WTC11 (cell line): ENCODE results near the gene SLC24A3. TPM values are rescaled to one million over a fixed set of nuclear protein-coding genes. Genes with fewer than 3 reads are reported as not detected.

ENCODE experiments used
- ATAC-seq: fragments of 200-7000 bp; cut with Tn5 transposase; 2 replicates; pipeline ENCODE4 v1.10.0; 2021; ENCODE audit warnings: mild to moderate bottlenecking, moderate library complexity
- CTCF ChIA-PET: fragments of 300-600 bp; sonication (Branson Sonifier 250); formaldehyde crosslinking; loops from one replicate; lab custom pipeline; 2021; ENCODE audit warnings: antibody characterized with exemption; lab: Charles Lee
- POLR2A ChIA-PET: fragments of 350-600 bp; sonication (Branson Sonifier 250); formaldehyde crosslinking; loops from one replicate; lab custom pipeline; 2021; ENCODE audit warnings: antibody characterized with exemption; lab: Charles Lee
- DNase-seq: peaks from one replicate; pipeline ENCODE4 v3.0.0; 2021; ENCODE audit warnings: low spot score
- H3K27ac Mint-ChIP-seq: 2 replicates; pipeline ENCODE4 v1.8.0; 2021; ENCODE audit warnings: mixed read lengths
- H3K27me3 Mint-ChIP-seq: 2 replicates; pipeline ENCODE4 v1.8.0; 2021; ENCODE audit warnings: low read depth, mild to moderate bottlenecking, moderate library complexity, mixed read lengths
- H3K36me3 Mint-ChIP-seq: 2 replicates; pipeline ENCODE4 v1.8.0; 2021; ENCODE audit warnings: mixed read lengths
- H3K4me1 Mint-ChIP-seq: 2 replicates; pipeline ENCODE4 v1.8.0; 2022; ENCODE audit warnings: mixed read lengths
- H3K4me3 Mint-ChIP-seq: 2 replicates; pipeline ENCODE4 v1.8.0; 2021; ENCODE audit warnings: mild to moderate bottlenecking, moderate library complexity, mixed read lengths
- H3K9me3 Mint-ChIP-seq: 2 replicates; pipeline ENCODE4 v1.8.0; 2021; ENCODE audit warnings: mixed read lengths
- CREM ChIP-seq: sonication (generic); formaldehyde crosslinking; IDR thresholded peaks from 2 replicates; pipeline ENCODE4 v1.8.1; 2022; ENCODE audit warnings: mild to moderate bottlenecking, missing genetic modification reagents, moderate library complexity
- EMX1 ChIP-seq: fragments of 250-450 bp; sonication (Bioruptor Pico); IDR thresholded peaks from 2 replicates; pipeline ENCODE4 v1.8.0; 2021; ENCODE audit warnings: mild to moderate bottlenecking
- FOXJ3 ChIP-seq: sonication (generic); formaldehyde crosslinking; IDR thresholded peaks from 2 replicates; pipeline ENCODE4 v1.9.0; 2021; ENCODE audit warnings: missing genetic modification reagents, mild to moderate bottlenecking, borderline replicate concordance
- FOXP1 ChIP-seq: sonication (generic); formaldehyde crosslinking; IDR thresholded peaks from 2 replicates; pipeline ENCODE4 v1.8.0; 2022; ENCODE audit warnings: missing genetic modification reagents, mild to moderate bottlenecking, moderate library complexity, borderline replicate concordance
- GABPB1 ChIP-seq: sonication (generic); formaldehyde crosslinking; IDR thresholded peaks from 2 replicates; pipeline ENCODE4 v1.8.1; 2023; ENCODE audit warnings: mild to moderate bottlenecking, missing genetic modification reagents
- KAT7 ChIP-seq: sonication (generic); formaldehyde crosslinking; IDR thresholded peaks from 2 replicates; pipeline ENCODE4 v1.8.1; 2023; ENCODE audit warnings: missing genetic modification reagents, mild to moderate bottlenecking, borderline replicate concordance
- MYBL2 ChIP-seq: sonication (generic); formaldehyde crosslinking; IDR thresholded peaks from 2 replicates; pipeline ENCODE4 v1.8.1; 2023; ENCODE audit warnings: mild to moderate bottlenecking, moderate library complexity, missing genetic modification reagents
- NFYB ChIP-seq: sonication (generic); formaldehyde crosslinking; conservative IDR thresholded peaks from 2 replicates; pipeline ENCODE4 v1.8.0; 2022; ENCODE audit warnings: low read depth, missing genetic modification reagents
- NR3C1 ChIP-seq: sonication (generic); formaldehyde crosslinking; conservative IDR thresholded peaks from 2 replicates; pipeline ENCODE4 v1.8.1; 2023; ENCODE audit warnings: low read depth, mild to moderate bottlenecking, missing genetic modification reagents
- TCF7 ChIP-seq: sonication (generic); formaldehyde crosslinking; IDR thresholded peaks from 2 replicates; pipeline ENCODE4 v1.8.0; 2022; ENCODE audit warnings: mild to moderate bottlenecking, low read depth, missing genetic modification reagents, moderate library complexity
- ZNF263 ChIP-seq: sonication (generic); formaldehyde crosslinking; IDR thresholded peaks from 2 replicates; pipeline ENCODE4 v1.8.1; 2022; ENCODE audit warnings: low read depth, mild to moderate bottlenecking, moderate library complexity, missing genetic modification reagents
- ZNF416 ChIP-seq: fragments of 250-450 bp; sonication (Bioruptor Pico); IDR thresholded peaks from 2 replicates; pipeline ENCODE4 v1.9.0; 2021; ENCODE audit warnings: mild to moderate bottlenecking, inconsistent platforms
- ZNF423 ChIP-seq: fragments of 250-450 bp; sonication (Bioruptor Pico); IDR thresholded peaks from 2 replicates; pipeline ENCODE4 v2.1.2; 2022; ENCODE audit warnings: mild to moderate bottlenecking, moderate library complexity
- total RNA-seq: library from RNA; stranded (reverse); gene quantifications from 3 replicates; pipeline ENCODE4 v1.2.3, GENCODE V29; 2021
- TF ChIP-seq, protein P1 (sequence below): sonication (generic); formaldehyde crosslinking; IDR thresholded peaks from 2 replicates; pipeline ENCODE4 v1.8.1; 2023; ENCODE audit warnings: mild to moderate bottlenecking, missing genetic modification reagents, moderate library complexity
- TF ChIP-seq, protein P2 (sequence below): sonication (generic); formaldehyde crosslinking; IDR thresholded peaks from 2 replicates; pipeline ENCODE4 v1.8.1; 2023; ENCODE audit warnings: mild to moderate bottlenecking, missing genetic modification reagents, moderate library complexity
- TF ChIP-seq, protein P3 (sequence below): sonication (generic); formaldehyde crosslinking; IDR thresholded peaks from 2 replicates; pipeline ENCODE4 v1.8.0; 2022; ENCODE audit warnings: mild to moderate bottlenecking, missing genetic modification reagents
- TF ChIP-seq, protein P4 (sequence below): sonication (generic); formaldehyde crosslinking; IDR thresholded peaks from 2 replicates; pipeline ENCODE4 v1.8.0; 2023; ENCODE audit warnings: mild to moderate bottlenecking, missing genetic modification reagents
- TF ChIP-seq, protein P5 (sequence below): sonication (generic); formaldehyde crosslinking; IDR thresholded peaks from 2 replicates; pipeline ENCODE4 v1.8.1; 2023; ENCODE audit warnings: mild to moderate bottlenecking, moderate library complexity, missing genetic modification reagents
- TF ChIP-seq, protein P6 (sequence below): sonication (generic); formaldehyde crosslinking; IDR thresholded peaks from 2 replicates; pipeline ENCODE4 v1.8.1; 2022; ENCODE audit warnings: missing genetic modification reagents, borderline replicate concordance
- TF ChIP-seq, protein P7 (sequence below): fragments of 250-450 bp; sonication (Bioruptor Pico); IDR thresholded peaks from 2 replicates; pipeline ENCODE4 v1.9.0; 2021; ENCODE audit warnings: moderate library complexity, mild to moderate bottlenecking, inconsistent platforms, borderline replicate concordance

Gene SLC24A3
- total RNA-seq, 1 experiment from 2014 or later: 5.7 TPM

DNA sequence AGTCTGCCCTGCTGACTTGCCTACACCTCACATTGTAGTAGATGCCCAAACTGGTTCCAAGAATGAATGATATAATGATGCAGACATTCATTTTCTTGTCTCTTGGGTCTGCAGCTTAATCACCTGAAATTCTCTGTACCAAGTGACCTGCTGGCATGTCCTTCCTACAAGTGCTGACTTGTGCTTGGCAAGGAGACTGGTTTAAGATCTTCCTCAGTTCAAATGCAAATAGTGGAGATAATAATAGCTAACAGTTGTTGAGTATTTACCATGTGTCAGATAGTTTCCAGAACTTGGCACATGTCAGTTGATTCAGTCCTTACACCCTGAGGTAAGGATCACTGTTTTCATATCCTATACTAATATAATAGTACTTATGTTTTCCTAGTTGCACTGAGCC is 223.4 kb downstream of the SLC24A3 start:
- CTCF ChIA-PET: no interaction called here

DNA sequence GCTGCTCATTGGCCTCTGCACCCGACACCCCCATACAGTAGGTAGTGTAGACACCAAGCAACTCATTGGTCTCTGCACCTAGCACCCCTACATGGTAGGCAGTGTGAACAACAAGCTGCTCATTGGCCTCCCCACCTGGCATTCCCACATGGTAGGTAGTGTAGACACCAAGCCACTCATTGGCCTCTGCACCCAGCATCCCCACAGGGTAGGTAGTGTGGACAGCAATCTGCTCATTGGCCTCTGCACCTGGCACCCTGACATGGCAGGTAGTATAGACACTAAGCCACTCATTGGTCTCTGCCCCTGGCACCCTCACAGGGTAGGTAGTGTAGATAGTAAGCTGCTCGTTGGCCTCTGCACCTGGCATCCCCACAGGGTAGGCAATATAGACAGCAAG is 226.0 kb downstream of the SLC24A3 start:
- DNase-seq: no peak
- ChIA-PET POLR2A (no interaction called here), CTCF (no interaction called here)
- no peak for TF ChIP-seq ZNF416 (CRISPR knock-in tag)
- TF ChIP-seq, protein P1, sequence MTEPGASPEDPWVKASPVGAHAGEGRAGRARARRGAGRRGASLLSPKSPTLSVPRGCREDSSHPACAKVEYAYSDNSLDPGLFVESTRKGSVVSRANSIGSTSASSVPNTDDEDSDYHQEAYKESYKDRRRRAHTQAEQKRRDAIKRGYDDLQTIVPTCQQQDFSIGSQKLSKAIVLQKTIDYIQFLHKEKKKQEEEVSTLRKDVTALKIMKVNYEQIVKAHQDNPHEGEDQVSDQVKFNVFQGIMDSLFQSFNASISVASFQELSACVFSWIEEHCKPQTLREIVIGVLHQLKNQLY (CRISPR knock-in tag): no peak
- no peak for TF ChIP-seq FOXJ3 (CRISPR knock-in tag)
- no peak for TF ChIP-seq TCF7 (CRISPR knock-in tag)
- TF ChIP-seq, protein P2, sequence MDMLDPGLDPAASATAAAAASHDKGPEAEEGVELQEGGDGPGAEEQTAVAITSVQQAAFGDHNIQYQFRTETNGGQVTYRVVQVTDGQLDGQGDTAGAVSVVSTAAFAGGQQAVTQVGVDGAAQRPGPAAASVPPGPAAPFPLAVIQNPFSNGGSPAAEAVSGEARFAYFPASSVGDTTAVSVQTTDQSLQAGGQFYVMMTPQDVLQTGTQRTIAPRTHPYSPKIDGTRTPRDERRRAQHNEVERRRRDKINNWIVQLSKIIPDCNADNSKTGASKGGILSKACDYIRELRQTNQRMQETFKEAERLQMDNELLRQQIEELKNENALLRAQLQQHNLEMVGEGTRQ (CRISPR knock-in tag): no peak
- TF ChIP-seq KAT7 (CRISPR knock-in tag): no peak
- TF ChIP-seq, protein P3, sequence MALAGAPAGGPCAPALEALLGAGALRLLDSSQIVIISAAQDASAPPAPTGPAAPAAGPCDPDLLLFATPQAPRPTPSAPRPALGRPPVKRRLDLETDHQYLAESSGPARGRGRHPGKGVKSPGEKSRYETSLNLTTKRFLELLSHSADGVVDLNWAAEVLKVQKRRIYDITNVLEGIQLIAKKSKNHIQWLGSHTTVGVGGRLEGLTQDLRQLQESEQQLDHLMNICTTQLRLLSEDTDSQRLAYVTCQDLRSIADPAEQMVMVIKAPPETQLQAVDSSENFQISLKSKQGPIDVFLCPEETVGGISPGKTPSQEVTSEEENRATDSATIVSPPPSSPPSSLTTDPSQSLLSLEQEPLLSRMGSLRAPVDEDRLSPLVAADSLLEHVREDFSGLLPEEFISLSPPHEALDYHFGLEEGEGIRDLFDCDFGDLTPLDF: no peak
- no peak for TF ChIP-seq MYBL2 (CRISPR knock-in tag)
- TF ChIP-seq ZNF423 (CRISPR knock-in tag): no peak
- TF ChIP-seq ZNF263 (CRISPR knock-in tag): no peak
- TF ChIP-seq, protein P4, sequence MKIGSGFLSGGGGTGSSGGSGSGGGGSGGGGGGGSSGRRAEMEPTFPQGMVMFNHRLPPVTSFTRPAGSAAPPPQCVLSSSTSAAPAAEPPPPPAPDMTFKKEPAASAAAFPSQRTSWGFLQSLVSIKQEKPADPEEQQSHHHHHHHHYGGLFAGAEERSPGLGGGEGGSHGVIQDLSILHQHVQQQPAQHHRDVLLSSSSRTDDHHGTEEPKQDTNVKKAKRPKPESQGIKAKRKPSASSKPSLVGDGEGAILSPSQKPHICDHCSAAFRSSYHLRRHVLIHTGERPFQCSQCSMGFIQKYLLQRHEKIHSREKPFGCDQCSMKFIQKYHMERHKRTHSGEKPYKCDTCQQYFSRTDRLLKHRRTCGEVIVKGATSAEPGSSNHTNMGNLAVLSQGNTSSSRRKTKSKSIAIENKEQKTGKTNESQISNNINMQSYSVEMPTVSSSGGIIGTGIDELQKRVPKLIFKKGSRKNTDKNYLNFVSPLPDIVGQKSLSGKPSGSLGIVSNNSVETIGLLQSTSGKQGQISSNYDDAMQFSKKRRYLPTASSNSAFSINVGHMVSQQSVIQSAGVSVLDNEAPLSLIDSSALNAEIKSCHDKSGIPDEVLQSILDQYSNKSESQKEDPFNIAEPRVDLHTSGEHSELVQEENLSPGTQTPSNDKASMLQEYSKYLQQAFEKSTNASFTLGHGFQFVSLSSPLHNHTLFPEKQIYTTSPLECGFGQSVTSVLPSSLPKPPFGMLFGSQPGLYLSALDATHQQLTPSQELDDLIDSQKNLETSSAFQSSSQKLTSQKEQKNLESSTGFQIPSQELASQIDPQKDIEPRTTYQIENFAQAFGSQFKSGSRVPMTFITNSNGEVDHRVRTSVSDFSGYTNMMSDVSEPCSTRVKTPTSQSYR (CRISPR knock-in tag): no peak
- TF ChIP-seq CREM (CRISPR knock-in tag): no peak
- TF ChIP-seq, protein P5, sequence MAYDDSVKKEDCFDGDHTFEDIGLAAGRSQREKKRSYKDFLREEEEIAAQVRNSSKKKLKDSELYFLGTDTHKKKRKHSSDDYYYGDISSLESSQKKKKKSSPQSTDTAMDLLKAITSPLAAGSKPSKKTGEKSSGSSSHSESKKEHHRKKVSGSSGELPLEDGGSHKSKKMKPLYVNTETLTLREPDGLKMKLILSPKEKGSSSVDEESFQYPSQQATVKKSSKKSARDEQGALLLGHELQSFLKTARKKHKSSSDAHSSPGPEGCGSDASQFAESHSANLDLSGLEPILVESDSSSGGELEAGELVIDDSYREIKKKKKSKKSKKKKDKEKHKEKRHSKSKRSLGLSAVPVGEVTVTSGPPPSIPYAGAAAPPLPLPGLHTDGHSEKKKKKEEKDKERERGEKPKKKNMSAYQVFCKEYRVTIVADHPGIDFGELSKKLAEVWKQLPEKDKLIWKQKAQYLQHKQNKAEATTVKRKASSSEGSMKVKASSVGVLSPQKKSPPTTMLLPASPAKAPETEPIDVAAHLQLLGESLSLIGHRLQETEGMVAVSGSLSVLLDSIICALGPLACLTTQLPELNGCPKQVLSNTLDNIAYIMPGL (CRISPR knock-in tag): no peak
- Mint-ChIP-seq H3K27me3 (no peaks in the 10 kb centered on the region), H3K4me3 (no peak overlapping the region), H3K27ac (no peak overlapping the region), H3K36me3 (peaks cover 10% of the 10 kb centered on the region), H3K9me3 (peaks cover 20% of the 10 kb centered on the region), H3K4me1 (no peaks in the 10 kb centered on the region)
- ATAC-seq: no peak

More for the DNA sequence above, 223.4 kb downstream of the SLC24A3 start:
- DNase-seq (no peak), ATAC-seq (no peak)
- POLR2A ChIA-PET: no interaction called here
- Mint-ChIP-seq H3K36me3 (no peaks in the 10 kb centered on the region), H3K27me3 (no peaks in the 10 kb centered on the region), H3K4me1 (peaks cover 7% of the 10 kb centered on the region), H3K9me3 (no peaks in the 10 kb centered on the region), H3K4me3 (no peak overlapping the region)
- TF ChIP-seq NR3C1 (CRISPR knock-in tag) (no peak), EMX1 (CRISPR knock-in tag) (no peak), FOXP1 (CRISPR knock-in tag) (no peak), NFYB (CRISPR knock-in tag) (no peak), GABPB1 (CRISPR knock-in tag) (no peak)
- TF ChIP-seq, protein P6, sequence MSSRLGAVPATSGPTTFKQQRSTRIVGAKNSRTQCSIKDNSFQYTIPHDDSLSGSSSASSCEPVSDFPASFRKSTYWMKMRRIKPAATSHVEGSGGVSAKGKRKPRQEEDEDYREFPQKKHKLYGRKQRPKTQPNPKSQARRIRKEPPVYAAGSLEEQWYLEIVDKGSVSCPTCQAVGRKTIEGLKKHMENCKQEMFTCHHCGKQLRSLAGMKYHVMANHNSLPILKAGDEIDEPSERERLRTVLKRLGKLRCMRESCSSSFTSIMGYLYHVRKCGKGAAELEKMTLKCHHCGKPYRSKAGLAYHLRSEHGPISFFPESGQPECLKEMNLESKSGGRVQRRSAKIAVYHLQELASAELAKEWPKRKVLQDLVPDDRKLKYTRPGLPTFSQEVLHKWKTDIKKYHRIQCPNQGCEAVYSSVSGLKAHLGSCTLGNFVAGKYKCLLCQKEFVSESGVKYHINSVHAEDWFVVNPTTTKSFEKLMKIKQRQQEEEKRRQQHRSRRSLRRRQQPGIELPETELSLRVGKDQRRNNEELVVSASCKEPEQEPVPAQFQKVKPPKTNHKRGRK (CRISPR knock-in tag): no peak
- TF ChIP-seq, protein P7, sequence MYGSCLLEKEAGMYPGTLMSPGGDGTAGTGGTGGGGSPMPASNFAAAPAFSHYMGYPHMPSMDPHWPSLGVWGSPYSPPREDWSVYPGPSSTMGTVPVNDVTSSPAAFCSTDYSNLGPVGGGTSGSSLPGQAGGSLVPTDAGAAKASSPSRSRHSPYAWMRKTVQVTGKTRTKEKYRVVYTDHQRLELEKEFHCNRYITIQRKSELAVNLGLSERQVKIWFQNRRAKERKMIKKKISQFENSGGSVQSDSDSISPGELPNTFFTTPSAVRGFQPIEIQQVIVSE: no peak
- TF ChIP-seq, all 79 proteins: peak for 0
- H3K27ac Mint-ChIP-seq: no peak overlapping the region
